ENCODE data around the gene NKD1. TPM values are rescaled to one million over a fixed set of nuclear protein-coding genes. Genes with fewer than 3 reads are reported as not detected.

The NKD1 gene
- total RNA-seq, 6 experiments from 2014 or later = 0.69 to 2.6 (median 2.1) TPM

DNA sequence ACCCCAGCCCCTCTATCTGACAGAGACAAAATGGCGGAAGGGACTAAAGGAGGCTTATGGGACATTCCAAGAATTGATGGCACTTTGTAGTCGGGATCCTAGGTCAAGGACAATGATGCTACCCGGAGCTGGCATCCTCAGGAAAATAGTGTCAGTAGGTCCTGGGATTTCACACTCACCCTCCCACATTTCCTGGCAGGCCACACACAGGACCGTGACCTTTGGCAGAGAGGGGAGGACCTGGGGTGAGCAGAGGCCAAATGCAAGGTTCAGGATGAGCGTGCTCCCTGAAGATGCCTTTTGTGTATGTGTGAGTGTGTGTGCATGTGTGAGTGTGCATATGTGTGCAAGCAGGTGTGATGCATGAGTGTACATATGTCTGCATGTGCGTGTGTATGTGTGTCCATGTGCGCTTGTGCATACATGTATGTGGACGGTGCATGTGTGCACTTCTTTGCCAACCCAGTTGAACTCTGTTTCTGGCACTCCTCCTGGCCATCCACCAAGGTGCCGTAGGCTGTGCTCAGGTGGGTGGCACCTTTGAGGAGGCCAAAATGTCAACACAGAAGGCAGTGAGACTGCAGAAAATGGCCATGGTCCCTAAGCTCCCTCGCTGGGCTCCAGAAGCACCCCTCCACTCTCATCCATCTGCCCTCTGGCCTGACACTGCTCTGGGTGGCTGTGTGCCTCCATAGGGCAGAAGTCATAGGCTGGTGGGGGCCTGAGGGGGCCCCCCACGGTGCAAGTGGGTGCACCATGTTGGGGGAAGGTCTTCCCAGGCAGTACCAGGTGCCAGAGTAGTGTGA lies 72.7 kb downstream of the NKD1 start:
- intact Hi-C loops (cut with DNase I) = no loop called here
- no peak overlapping the region for H3K27ac ChIP-seq
- WGBS (ENCODE audit: insufficient coverage, low coverage, low lambda C conversion rate, missing lambda C conversion rate) = 57% methylated on average over 6 of the region's 11 CpGs
- H3K36me3 ChIP-seq = no peaks in the 10 kb centered on the region
- ATAC-seq (peak; percentile 45 to 81 (median 68)), DNase-seq (peak in 1 of 3 donors; percentile 76)
- H3K9me3 ChIP-seq = no peaks in the 10 kb centered on the region
- H3K4me3 ChIP-seq = no peak overlapping the region
- H3K4me1 ChIP-seq = peaks cover 0 to 18% (median 4%) of the 10 kb centered on the region in 4 donors
- no peak for TF ChIP-seq POLR2A (IDR thresholded peaks at IDR 0.05)
- H3K27me3 ChIP-seq = no peaks in the 10 kb centered on the region

DNA sequence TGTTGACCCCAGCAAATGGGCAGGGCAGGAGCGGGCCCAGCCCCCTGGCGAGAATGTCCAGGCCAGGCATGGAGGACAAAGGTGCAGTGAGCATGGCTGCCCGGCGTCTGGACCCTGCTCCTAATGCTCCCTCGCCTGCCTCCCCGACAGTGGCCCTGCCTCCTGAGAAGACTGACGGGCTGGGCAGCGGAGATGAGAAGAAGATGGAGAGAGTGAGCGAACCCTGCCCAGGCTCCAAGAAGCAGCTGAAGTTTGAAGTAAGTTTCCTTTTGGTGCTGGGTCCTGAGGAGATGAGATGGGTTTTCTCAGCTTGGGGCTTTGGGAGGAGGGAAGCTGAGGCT lies 73.2 kb downstream of the NKD1 start:
- TF ChIP-seq, protein P1, sequence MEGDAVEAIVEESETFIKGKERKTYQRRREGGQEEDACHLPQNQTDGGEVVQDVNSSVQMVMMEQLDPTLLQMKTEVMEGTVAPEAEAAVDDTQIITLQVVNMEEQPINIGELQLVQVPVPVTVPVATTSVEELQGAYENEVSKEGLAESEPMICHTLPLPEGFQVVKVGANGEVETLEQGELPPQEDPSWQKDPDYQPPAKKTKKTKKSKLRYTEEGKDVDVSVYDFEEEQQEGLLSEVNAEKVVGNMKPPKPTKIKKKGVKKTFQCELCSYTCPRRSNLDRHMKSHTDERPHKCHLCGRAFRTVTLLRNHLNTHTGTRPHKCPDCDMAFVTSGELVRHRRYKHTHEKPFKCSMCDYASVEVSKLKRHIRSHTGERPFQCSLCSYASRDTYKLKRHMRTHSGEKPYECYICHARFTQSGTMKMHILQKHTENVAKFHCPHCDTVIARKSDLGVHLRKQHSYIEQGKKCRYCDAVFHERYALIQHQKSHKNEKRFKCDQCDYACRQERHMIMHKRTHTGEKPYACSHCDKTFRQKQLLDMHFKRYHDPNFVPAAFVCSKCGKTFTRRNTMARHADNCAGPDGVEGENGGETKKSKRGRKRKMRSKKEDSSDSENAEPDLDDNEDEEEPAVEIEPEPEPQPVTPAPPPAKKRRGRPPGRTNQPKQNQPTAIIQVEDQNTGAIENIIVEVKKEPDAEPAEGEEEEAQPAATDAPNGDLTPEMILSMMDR (IDR thresholded peaks at IDR 0.05) = no peak
- no peak for TF ChIP-seq POLR2A (IDR thresholded peaks at IDR 0.05)
- 93% methylated on average over 5 of the region's 9 CpGs for WGBS (ENCODE audit: insufficient coverage, low coverage, low lambda C conversion rate, missing lambda C conversion rate)
- no peaks in the 10 kb centered on the region for H3K9me3 ChIP-seq
- H3K4me1 ChIP-seq = peaks cover 0 to 18% (median 4%) of the 10 kb centered on the region in 4 donors
- H3K27me3 ChIP-seq = no peaks in the 10 kb centered on the region
- H3K4me3 ChIP-seq = no peak overlapping the region
- intact Hi-C loops (cut with DNase I) = no loop called here
- ATAC-seq (no peak), DNase-seq (no peak)
- H3K27ac ChIP-seq = no peak overlapping the region
- H3K36me3 ChIP-seq = no peaks in the 10 kb centered on the region

DNA sequence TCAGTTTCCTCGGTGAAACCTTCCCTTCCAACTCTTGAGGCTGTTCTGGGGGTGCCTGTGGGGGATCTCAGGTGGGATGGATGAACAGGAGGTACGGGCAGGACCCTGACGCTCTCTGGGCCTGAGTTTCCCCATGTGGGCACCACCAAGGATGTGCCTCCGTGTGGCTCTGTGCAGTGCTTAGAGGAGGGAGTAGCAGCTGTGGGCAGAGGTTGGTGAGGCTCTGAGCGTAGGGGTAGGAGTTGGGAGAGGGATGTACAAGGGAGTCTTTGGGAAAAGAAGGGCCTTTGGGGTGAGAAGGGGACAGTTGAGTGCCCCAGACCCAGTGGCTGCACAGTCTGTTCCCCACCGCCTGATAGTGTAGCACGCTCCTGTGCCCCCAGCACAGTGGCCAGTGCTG lies 73.8 kb downstream of the NKD1 start:
- no peak overlapping the region for H3K27ac ChIP-seq

DNA sequence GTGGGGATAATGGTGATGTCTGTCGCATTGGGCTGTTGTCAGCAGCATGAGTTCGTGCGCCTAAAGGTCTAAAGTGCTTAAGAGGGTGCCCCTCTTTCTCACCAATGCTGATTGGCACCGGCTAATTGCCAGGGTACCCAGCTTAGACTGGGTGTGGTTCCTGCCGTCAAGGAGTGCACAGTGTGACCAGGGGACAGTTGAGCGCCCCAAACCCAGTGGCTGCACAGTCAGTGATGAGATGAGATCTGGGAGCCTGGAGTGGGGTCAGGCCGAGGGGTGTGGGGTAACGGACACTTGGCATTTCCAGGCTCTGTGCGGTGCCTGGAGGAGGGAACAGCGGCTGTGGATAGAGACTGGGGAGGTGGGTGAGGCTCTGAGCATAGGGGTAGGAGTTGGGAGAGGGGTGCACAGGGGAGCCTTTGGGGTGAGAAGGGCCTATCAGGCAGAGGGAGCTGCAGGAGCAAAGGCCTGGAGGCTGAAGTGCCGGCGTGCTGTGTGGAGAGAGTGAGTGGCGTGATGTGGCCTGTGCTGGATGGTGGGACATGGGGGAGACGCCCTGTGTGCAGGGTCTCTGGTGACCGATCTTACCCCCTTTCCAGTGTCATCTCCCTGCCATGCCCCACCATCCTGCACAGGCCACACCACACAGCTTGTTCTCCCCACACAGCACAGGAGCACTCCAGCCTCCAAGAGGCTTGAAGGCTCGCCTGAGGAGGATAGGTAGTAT lies 74.6 kb downstream of the NKD1 start:
- Histone ChIP-seq H3K4me1 (peaks cover 0 to 7% (median 0%) of the 10 kb centered on the region in 4 donors), H3K4me3 (no peak overlapping the region), H3K36me3 (no peaks in the 10 kb centered on the region), H3K27me3 (no peaks in the 10 kb centered on the region), H3K27ac (no peak overlapping the region), H3K9me3 (no peaks in the 10 kb centered on the region)
- TF ChIP-seq, protein P1 (IDR thresholded peaks at IDR 0.05) = no peak
- no peak for TF ChIP-seq POLR2A (IDR thresholded peaks at IDR 0.05)
- ATAC-seq = no peak
- intact Hi-C loops (cut with DNase I) = no loop called here
- no peak for DNase-seq
- 94% methylated on average over 4 of the region's 16 CpGs for WGBS (ENCODE audit: insufficient coverage, low coverage, low lambda C conversion rate, missing lambda C conversion rate)

More for the DNA sequence above, 73.8 kb downstream of the NKD1 start:
- no peak for TF ChIP-seq POLR2A (IDR thresholded peaks at IDR 0.05)
- TF ChIP-seq, protein P1 (IDR thresholded peaks at IDR 0.05) = no peak
- H3K9me3 ChIP-seq = no peaks in the 10 kb centered on the region
- intact Hi-C loops (cut with DNase I) = no loop called here
- peaks cover 0 to 14% (median 3%) of the 10 kb centered on the region in 4 donors for H3K4me1 ChIP-seq
- DNase-seq (no peak), ATAC-seq (no peak)
- no peaks in the 10 kb centered on the region for H3K27me3 ChIP-seq
- H3K36me3 ChIP-seq = no peaks in the 10 kb centered on the region
- H3K4me3 ChIP-seq = no peak overlapping the region
- 94% methylated on average over 2 of the region's 7 CpGs for WGBS (ENCODE audit: insufficient coverage, low coverage, low lambda C conversion rate, missing lambda C conversion rate)

DNA sequence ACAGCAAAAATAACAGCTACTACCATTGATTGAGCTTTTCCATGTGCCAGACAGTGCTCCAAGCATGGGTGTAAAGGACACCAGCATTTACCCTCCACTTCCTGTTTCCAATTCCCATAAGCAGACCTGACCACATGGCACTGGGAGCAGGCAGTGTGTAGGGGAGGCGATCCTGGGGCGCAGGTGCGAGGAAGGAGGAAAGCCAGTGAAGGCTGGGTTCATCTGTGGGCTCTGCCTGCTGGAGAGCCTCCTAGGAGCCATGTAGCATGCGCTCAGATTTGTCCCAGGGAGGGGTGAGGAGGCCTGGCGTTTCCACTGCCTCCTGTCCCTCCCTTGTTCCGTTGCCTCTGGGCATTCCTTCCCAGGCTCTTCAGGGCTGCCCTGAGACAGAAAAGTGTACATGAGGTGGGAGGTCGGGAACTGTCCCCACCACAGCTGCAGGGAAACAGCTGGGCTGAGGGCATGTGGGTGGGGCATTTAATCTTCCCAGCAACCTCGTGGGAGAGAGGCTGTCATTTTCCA lies 76.3 kb downstream of the NKD1 start:
- WGBS (ENCODE audit: insufficient coverage, low coverage, low lambda C conversion rate, missing lambda C conversion rate) = 82% methylated on average over 4 of the region's 8 CpGs
- H3K27me3 ChIP-seq = no peaks in the 10 kb centered on the region
- H3K36me3 ChIP-seq = no peaks in the 10 kb centered on the region
- no peak for ATAC-seq
- H3K9me3 ChIP-seq = no peaks in the 10 kb centered on the region
- intact Hi-C loops (cut with DNase I) = no loop called here
- peaks cover 0 to 7% (median 0%) of the 10 kb centered on the region in 4 donors for H3K4me1 ChIP-seq
- H3K27ac ChIP-seq = no peak overlapping the region
- TF ChIP-seq, protein P1 (IDR thresholded peaks at IDR 0.05) = no peak
- no peak for TF ChIP-seq POLR2A (IDR thresholded peaks at IDR 0.05)
- DNase-seq = no peak
- no peak overlapping the region for H3K4me3 ChIP-seq
